NCI-H510A (cell line): Measurements from ENCODE around the gene SCFD2.
"Not testable (repeated sequence)": the region's sequence is repeated elsewhere in the genome, so short reads cannot be mapped to it uniquely, and the experiment has no call there.

Source experiments
- DNase-seq: peaks from one replicate; lab custom pipeline; 2025; lab: John Stamatoyannopoulos, UW

SCFD2 gene

DNA sequence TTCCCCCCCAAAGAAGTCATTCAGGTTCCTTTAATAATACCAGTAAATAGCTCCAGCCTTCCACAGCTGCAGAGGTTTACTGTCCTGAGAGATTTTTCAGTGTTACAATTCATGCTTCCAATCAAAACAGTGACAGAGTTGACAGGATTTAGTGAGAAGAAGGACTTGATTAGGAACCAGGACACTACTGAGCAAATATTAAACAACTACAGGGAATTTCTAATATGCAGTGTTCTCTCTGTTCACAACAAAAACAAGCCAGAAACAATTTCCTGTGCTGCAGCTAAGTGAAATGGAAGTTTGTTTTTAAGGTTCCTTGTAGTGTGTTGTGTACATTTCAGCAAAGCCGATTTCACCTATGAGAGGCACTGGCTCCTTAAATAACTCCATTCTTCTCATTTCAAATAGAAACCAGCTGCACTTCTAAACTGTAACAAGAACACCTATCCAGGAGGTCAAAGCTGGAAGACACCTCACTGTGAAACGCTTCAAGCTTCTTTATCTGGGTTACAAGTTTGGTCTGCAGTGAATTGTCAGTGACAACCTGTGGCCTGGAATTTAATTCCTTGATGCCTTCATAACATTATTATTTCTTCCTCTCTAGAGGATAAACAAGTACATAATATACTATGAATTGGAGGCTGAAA lies 354.5 kb downstream of the SCFD2 start:
- DNase-seq: no peak

DNA sequence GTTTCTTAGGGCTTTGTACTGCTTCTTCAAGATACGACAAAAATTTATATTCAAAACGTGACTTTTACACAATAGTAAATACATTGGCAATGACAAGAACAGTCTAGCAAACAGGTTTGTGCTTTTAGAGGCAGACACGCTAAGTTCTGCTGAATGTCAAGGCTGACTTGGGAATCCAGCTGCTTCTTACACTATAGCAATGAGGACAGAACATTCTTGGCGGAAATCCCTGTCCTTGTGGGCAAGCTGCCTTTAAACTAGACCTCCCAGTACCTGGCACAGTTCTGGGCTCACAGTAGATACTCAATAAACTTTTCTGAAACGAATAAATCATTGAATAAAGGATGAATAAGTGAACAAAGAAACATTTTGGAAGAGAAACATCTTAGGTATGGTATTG lies 355.5 kb downstream of the SCFD2 start:
- DNase-seq: no peak

DNA sequence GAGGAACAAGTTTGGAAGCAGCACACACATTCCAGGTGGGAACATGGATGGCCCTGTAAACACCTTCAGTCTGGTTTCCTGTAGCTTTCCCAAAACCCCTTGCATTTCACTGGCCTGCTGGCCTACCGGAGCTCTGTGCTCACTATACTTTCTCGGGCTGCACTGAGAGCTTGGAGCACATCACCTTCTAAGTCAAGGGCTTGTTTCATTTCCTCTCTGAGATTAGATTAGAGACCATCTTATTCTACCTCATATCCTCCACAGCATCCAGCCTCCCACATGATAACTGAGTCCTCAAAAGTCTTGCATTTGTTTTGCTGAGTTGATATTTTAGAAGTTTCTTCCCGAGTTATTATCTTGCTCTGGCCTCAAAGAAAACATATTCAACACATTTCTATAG lies 356.0 kb downstream of the SCFD2 start:
- no peak for DNase-seq

DNA sequence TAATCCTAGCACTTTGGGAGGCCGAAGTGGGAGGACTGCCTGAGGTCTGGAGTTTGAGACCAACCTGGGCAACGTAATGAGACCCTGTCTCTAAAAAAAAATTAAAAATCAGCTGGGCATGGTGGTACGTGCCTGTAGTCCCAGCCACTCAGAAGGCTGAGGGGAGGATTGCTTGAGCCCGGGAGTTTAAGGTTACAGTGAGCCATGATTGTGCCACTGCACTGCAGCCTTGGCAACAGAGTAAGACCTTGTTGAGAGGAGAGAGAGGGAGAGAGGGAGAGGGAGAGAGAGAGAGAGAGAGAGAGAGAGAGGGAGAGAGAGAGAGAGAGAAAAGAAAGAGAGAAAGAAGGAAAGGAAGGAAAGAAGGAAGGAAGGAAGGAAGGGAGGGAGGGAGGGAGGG lies 358.8 kb downstream of the SCFD2 start:
- DNase-seq: no peak

DNA sequence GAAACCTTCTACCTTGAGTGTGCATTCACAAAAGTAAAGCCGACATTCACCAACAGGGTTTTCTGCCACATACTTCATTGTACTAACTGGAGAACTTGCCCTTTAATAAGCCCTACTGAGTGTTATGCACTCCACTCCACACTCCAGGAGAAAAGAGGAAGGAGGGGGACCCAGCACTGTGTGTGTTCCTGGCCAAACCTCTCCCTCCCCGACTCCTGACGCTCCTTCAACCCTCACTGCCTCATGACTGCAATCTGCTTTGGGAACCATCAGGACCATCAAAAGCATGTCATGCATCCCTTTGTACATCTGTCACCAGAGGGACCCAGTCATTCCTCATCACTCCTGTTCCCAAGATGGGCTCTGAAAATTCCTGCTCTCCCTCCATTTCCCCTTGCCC lies 360.1 kb downstream of the SCFD2 start:
- no peak for DNase-seq

DNA sequence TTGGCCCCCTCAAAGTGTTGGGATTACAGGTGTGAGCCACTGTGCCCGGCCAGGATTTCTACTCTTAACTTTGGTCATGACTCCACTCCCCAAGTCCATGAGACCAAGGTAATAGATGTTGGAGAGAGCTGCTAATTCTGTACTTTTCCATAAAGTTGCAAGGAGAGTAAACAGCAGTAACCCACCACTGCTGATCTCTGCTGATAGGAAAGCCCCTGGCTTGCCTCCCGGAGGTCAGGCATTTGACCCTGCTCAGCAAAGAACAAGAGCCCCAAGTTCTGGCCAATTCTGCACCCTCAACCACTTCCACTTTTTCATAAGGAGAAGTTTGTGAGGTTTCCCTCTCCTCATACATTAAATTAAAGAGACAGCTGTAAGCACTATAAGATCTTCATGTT lies 360.7 kb downstream of the SCFD2 start:
- DNase-seq: no peak

DNA sequence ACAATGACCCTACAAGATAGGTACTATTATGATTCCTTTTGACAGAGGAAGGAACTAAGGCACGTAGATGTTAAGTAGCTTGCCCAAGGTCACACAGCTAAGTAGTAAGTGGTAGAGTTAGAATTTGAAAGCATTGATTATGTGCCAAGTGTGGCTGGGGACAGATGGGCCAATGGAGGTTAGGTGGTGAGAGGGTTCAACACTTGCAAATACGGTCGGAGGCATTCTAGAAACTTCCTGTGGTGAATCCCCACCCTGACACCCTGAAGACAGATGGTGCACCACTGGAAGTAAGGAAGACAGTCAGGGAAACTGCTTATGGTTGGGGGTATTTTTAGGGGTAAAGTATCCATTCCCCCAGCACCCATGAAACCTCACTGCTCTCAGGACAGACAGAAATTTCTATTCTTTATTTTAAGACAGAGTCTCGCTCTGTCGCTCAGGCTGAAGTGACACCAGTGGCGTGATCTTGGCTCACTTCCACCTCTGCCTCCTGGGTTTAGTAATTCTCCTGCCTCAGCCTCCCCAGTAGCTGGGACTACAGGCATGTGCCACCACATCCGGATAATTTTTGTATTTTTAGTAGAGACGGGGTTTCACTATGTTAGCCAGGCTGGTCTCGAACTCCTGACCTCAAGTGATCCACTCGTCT lies 361.2 kb downstream of the SCFD2 start:
- DNase-seq: no peak

DNA sequence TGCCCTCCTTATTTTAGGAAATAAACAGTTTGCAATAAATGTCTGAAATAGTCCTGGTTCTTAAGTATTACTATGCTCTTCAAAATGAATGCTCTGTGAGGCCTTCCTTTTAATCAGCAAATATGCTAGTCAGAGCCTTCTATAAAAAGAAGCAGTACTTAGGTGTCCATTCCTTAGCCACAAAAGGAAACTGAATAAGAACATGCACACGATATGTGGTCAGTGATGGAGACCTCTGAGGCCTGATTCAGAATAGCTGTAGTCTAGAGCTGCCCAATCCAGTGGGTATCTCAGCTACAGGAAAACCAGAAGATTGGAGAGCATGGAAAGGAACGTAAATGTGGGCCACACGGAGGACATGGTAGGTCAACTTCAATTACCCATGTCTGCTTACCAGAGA lies 361.9 kb downstream of the SCFD2 start:
- no peak for DNase-seq

DNA sequence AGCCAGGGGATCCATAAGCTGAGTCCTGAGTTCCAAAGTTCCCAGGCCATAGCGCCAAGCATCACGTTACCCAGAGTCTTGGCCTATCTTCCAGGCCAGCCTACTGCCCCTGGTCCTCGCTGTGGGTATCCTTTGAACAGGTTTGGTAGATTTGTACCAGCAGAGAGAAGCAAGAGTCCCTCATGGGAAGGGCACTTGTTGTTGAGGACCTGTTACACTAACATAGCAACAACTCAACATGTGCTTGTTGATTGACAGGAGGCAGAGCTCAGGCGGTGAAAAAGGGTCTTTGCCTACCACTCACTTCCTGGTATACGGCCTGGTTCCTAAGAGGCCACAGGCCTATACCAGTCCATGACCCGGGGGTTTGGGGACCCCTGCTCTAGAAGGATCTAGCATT lies 365.3 kb downstream of the SCFD2 start:
- DNase-seq: no peak

DNA sequence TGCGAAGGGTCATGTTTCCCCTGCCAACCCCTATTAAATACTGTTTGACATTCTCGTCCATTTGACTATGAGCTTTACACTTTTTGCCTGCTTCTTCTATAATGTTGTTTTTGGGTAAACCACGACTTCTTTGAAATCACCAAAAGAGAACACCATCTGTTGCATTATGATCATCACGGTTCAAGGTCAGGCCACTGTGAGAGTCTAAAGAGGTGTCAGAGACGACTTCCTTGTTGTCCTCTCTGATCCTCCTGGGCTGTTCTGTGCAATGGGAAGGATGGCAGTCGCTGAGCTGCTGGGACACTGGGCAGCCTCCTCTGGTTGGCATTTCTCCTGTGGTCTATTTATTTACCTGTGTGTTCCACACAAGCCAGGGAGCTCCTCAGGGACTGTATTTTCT lies 366.2 kb downstream of the SCFD2 start:
- no peak for DNase-seq

DNA sequence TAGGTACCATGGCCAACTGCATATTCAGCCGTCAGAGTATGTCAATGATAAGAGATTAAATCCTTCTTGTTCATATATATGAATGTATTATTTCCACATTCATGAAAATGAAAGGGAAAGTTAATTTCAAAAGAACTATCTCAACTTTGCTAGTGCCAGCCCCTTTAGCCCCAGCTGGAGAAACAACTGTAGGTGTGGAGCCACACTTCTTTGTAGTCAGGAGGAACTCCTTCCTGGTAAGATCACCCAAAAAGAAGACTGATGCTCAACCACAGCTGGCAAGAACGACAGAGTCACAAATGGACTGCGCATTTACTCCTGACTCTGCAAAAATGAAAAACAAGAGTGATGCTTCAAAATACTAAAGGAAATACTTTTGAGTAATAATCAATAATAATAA lies 367.4 kb downstream of the SCFD2 start:
- no peak for DNase-seq

DNA sequence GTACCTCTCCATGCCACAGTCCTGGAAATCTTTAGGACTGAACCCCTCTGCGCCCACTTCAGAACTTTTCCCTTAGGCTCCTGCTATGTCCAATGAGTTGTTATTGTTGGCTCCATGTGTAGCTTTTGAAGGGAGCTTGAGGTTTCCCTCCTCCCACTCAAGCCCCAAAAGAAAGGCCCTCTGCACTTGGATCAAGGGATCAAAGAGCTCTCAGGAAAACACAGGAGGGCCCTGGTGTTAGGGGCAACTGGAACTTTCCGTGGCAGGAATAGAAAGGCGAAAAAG lies 368.8 kb downstream of the SCFD2 start:
- no peak for DNase-seq

DNA sequence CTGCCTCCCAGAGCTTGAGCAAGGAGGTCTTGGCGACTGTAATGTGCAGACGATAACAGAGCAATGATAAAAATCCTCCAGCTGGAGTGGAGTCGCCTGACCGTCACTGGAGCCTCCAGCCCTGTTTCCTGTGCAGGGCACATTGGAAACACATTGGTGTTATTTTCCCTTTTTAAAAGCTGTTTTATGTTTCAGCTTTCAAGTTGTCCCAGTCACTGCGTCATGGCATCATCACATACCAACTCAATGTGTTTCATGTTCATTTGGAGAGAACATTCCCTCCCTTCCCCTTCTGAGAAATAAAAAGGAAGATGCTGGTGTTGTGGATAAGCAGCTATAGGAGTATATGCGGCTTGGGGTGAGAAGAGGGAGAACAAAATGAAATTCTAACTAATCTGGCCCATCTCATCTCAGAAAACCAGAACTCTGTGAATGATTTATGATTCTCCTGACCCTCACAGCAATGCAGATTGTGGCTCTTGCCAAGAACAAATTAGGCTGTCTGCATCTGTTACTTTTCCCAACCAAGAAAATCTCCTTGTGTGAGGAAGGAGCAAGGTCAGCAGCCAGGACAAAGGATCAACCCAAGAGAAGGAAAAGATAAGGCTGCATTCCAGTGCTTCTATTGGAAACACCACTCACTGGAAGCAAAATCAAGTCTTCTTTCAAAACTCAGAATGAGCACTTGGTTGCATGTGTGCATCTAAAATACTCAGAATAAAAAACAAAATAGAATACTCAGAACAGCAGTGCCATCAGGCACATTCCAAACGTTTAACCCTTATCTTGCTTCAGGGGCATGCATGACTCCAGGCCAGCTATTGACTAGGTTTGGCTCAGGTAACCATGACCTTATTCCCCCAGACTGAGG lies 369.4 kb downstream of the SCFD2 start:
- no peak for DNase-seq

DNA sequence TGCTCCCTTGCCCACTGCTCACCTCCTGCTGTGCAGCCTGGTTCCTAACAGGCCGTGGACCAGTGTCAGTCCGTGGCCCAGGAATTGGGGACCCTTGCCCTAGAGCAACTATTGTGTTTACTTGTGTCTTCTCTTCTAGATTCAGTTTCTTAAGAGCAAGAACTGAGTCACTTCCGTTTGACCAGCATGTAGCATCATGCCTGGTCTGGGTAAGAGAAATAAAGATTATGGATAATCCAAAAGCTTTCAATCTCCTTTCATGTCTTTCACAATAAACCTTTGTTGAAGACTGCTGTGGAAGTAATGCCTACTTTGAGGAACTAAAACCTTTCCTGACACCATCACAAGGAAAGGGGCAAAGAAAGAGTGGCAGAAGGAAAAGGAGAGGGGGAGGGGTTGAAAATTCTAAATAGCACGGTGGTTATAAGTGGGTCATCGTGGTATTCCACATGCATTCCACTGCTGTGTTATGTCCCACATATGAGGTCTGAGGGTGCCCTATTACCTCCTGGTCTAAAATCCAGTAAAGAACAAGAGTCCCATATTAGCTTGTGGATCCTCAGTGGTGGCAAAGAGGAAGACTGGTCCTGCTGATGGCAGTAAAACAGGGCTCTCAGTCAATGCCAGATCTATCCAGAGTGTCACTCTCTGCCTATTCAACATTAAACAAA lies 370.4 kb downstream of the SCFD2 start:
- DNase-seq: no peak

DNA sequence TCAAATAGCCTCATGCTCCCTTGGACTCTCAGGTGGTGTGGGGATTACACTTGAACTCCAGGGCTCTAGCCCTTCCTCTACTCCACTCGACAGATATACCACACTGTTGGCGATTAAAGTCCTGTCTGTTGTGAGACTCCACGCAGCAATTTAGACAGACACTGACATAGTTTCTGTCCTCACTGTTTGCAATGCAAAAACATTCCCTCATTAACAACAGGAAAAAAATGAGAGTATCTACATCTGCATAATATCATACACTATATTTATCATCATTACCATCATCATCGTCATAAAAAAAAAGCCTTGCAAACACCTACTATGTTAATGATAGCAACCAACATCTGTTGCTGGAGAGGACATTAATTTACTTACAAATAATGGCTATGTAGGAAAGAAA lies 371.3 kb downstream of the SCFD2 start:
- no peak for DNase-seq

DNA sequence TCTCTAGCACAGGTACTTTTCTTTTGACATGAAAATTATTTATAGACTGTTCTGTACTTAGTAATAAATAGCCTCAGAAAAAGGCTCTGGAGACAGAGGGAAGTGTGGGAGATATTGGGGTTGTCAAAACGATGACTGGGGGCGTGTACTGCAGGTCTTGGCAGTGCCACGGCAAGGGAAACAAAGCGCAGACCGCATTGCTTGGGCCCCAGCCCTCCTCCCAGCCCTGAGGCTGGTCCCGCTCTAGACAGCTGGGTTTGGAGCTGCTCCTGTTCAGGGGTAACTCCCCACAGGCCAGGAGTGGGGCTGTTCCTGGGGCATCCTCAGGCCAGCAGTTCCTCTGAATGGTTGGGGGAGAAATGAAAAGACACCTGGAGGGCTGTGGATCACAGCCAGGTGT lies 372.1 kb downstream of the SCFD2 start:
- no peak for DNase-seq

DNA sequence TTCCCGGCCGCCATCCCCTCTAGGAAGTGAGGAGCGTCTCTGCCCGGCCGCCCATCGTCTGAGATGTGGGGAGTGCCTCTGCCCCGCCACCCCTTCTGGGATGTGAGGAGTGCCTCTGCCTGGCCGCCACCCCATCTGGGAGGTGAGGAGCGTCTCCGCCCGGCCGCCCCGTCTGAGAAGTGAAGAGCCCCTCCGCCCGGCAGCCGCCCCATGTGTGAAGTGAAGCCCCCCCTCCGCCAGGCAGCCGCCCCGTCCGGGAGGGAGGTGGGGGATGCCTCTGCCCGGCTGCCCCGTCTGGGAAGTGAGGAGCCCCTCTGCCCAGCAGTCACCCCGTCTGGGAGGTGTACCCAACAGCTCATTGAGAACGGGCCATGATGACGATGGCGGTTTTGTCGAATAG lies 373.3 kb downstream of the SCFD2 start:
- DNase-seq: not testable (repeated sequence)

DNA sequence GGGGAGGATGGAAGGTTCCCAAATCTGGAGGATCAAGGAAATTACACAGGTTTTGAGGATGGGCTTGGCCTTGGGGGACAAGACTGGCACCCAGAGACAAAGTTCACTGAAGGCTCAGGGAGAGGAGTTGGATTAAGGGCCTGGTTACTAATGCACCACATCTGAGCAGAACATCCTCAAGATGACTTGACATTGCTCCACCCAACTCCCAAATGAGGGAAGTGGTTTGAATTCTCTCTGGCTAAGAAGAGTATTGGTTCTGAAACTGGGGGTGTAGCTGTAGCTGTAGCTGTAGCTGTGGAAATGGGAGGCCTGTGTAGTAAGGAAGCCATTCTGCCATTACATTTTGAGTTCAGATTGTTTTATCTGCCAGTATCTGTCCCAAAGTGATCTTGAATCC lies 374.4 kb downstream of the SCFD2 start:
- DNase-seq: no peak

DNA sequence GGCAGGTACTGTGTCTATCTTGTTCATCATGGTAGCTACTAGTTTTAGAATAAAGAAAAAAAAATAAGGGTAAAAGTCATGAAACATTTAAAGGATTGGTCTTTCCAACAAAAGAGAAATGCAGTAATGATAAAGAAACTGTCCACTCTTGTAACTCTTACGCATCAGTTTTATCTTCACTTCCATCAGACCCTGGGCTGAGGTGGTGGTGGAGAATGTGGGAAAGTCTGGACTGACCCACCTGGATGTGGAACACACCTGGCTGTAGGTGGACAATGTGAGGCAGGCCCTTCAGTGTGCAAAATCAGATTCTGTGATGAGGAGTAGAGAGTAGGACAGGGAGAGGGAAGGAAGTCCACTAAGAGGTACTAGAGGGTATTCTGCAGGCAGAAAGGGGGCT lies 375.2 kb downstream of the SCFD2 start:
- DNase-seq: no peak

DNA sequence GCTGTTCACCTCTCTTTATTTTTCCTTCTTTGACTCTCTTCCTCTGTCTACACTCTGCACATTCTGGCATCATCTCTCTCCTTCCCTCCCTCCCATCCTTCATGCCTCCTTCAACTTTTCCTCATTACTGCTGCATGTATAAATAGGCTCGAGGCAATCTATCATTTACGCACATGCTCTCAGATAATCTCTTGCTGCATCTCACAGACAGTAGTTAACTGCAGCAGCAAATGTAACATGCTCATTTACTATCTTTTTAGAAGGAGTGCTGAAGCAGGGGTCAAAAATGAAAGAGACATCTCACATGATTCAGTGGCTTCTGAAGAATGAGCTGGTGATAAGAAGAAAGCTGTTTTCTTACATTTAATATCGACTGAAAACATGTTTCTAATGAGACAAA lies 376.0 kb downstream of the SCFD2 start:
- DNase-seq: no peak

DNA sequence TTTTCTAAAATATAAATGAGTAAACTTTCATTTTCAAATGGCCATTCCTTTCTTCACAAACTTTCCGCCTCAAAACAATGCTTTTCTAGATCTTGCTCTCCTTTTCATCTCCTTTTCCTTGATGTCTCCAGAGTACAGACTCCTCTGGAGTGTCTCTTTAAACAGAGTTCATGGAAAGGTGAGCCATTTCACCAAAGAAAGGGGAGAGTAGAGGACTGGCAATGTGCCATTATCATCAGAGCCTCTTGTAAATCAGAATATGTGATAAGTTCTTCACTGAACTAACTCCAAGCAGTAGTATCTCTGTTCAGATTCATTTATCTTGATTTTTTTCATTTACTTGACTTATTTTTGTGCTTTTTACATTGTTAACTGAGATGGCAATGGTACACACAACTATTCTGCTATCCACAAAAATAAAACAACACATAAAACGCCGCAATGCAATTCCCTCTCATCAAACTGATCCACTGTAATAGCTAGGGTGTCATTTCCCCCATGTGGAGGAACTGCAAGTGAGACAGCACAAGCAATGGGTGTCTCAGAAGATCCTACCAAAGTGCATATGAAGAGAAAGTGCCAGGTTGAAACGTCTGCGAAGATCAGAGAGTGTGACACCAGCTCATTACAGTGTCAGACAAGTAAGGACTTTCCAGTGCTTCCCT lies 378.3 kb downstream of the SCFD2 start:
- no peak for DNase-seq

DNA sequence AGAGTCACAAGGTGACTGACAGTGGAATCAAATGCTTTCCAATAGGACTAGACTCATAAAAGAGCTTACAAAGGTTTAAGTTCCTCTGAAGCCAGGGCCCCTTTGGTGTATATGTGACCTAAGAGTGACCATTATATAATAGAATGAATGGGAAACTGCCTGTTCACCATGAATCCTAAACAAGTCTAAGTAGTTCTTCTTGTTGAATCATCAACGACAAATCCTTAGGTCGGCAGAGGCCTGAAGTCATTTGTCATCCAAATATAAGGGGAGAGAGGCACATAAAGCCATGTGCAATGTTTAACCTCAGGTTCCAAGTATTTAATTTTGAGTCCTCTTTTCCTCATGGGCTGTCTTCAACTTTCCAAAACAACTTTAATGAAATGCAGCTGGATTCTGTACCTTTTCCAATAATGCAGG lies 381.4 kb downstream of the SCFD2 start:
- DNase-seq: no peak
